Measurements from ENCODE around the gene NUDC.
"Not testable (repeated sequence)": the region's sequence is repeated elsewhere in the genome, so short reads cannot be mapped to it uniquely, and the experiment has no call there.

Gene NUDC

DNA sequence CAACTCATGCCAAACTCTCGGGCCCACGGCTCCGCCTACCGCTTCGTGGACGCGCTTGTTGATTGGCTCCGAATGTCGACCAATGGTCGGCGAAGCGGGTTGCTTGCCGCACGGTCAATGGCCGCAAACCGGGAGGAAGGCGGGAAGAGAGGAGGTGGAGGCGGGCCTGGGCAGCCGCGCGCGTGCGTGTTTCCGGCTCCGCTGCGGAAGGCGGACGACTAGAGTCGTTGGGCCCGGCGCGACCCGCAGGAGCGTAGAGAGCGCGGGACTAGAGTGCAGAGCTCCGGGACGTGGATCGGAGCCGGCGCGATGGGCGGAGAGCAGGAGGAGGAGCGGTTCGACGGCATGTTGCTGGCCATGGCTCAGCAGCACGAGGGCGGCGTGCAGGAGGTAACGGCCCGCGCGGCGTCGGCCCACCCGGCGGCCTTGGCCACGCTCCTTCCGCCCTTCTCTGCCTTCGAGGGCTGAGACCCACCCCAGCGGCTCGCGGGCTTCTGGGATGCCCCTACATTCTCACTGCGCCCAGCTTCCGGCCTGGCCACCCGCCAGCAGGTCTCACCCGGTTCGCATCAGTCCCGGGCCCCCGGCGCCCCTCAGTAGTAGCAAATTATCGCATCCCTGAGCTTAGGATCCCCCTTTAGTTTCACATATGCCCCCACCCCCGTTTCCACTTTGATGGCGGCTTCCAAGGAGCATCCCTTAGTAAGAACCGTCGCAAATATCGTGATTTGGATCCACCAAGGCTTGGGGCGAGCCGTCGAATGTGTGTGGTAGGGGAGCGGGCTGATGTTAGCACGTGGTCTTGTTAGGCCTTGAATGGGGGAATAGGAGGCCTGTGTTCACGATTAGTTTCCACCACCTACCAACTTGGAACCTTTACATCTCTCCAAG, at the start of gene NUDC:
NUDC (plus strand) TSS at position 204 of the 891 bp plus-strand sequence; CDS start at position 310, 106 bp downstream.
- DNase-seq (ENCODE audit: low spot score), result peak; percentile 87

- not testable (repeated sequence) for DNase-seq (ENCODE audit: low spot score)
Observed at GRCh38 chr1:26873097-26873496, 48.4 kb upstream of the NUDC start.

DNA sequence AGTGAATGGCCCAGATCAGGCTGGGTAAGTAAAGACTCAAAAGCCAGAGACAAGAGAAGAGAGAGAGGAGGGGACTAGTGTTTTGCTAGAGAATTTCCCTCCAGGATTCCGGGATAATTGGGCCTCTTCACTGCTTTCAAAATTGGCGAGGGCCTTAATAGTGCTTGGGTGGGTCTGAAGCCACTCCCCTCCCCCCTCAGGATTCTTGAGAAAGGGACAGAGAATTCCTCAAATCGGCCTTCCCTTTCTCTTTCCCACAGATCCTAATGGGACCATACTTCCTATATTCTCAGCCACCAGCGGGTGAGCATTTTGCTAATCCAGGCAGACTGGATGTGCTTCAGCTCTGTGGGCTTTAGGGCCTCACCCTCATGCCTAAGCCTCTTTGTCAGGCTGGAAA, 46.6 kb upstream of the NUDC start:
- DNase-seq (ENCODE audit: low spot score), result no peak

DNA sequence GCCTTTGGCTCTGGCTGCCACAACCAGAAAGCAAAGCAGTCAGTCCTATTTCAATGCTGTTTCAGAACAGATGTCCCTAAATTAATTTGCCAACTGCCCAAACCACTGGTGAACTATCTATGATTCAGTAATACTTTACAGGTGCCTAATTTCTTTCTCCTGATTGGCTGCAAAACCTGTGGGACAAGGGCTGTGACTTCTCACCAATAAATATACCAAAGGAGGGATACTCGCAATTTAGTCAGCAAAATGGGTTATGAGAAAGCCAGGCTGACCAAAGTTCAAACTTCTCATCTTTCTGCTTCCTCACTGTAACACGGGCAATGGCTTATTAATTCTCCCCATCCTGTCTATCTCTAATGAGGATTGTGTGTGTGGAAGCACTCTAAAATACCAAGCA, 44.2 kb upstream of the NUDC start:
- DNase-seq (ENCODE audit: low spot score), result no peak

GRCh38 chr1:26879793-26880192, 41.8 kb upstream of the NUDC start:
- no peak for DNase-seq (ENCODE audit: low spot score)

DNA sequence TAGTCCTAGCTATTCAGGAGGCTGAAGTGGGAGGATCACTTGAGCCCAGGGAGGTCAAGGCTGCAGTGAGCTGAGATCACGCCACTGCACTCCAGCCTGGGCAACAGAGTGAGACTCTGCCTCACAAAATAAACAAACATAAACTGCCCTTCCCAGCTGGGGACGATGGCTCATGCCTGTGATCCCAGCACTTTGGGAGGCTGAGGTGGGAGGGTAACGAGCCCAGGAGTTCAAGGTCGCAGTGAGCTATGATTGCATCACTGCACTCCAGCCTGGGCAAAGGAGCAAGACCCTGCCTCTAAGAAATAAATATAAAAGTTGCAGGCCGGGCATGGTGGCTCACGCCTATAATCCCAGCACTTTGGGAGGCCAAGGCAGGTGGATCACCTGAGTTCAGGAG, 39.9 kb upstream of the NUDC start:
- DNase-seq (ENCODE audit: low spot score), result not testable (repeated sequence)

- no peak for DNase-seq (ENCODE audit: low spot score)
Observed at GRCh38 chr1:26882696-26883463, 38.7 kb upstream of the NUDC start.

DNA sequence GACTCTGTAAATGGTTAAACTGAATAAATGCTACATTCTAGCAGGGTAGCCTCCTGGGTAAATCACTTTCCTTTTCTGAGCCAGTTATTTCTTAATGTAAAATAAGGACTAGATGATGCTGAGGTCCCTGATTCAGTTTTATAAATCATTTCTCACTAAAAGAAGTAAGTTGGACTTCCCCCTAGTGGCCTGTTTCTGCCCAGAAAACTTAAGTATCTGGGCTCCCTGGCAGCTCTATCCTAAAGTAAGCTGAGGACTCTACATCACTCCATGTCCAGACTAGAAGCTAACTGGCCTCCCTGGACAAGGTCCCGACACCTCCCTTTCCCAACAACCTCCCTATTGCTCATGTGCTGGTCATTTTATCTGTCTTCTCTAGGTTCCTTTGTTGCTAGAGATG, 34.4 kb upstream of the NUDC start:
- no peak for DNase-seq (ENCODE audit: low spot score)

DNA sequence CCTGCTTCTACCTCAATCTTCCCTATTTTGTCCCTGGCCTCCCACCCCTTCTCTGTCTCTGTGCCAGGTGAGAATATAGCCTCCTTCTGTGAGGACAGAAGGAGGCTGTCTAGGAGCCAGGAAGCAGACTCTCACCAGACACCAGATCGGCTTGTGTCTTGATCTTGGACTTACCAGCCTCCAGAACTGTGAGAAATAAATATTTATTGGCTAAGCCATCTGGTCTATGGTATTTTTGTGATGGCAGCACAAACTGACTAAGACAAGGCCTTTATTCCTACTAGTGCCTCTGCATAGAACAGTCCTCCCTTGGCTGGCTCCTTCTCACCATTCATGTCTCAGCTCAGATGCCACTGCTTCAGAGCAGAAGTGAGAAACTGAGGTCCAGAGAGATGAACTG, 33.3 kb upstream of the NUDC start:
- no peak for DNase-seq (ENCODE audit: low spot score)

DNA sequence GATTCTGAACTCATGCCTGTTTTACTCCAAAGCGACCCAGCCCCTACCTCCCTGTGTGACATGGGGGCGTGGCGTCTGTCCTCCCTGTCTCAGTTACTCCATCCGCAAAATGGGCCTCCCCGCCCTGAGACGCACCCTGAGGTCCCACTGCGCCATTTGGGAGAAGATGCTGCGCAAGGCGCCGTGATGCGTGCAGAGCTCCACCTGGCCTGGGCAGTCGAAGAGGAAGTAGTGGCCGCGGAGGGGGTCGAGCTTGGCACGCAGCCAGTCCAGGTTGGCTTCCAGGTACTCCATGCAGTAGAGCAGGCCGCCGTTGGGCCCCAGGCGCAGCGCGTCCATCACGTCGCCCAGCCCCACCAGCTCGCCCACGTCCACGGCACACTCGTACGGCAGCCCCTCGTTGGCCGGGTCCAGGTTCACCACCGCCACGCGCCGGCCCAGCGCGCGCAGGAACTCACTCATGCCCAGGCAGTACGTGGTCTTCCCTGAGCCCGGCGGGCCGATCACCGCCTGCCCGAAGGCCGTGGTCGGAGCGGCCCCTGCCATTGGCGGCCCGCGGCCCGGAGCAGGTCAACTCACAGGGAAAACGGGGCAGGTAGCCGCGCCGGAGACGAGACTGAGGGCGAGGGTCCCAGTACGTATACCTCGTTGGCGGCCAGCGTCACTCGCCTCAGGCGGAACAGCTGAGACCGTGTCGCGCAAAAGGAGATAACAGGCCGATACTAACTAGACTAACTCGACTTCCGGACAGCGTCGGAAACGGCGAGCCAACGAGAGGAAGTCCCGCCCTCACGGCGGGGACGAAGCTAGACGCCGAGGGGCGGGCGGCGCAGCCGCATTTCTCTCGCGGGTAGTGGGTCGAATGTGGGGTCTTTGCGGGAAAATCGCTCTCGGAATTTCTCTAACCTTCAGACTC, 31.7 kb upstream of the NUDC start, which contains the start of gene GPN2:
GPN2 (minus strand) TSS at position 733 of the 916 bp plus-strand sequence; CDS start at position 546, 187 bp downstream.
- DNase-seq (ENCODE audit: low spot score), result peak; percentile 78

- no peak for DNase-seq (ENCODE audit: low spot score)
Observed at GRCh38 chr1:26890467-26890796, 31.1 kb upstream of the NUDC start.

- no peak for DNase-seq (ENCODE audit: low spot score)
Observed at GRCh38 chr1:26894263-26894662, 27.3 kb upstream of the NUDC start.

GRCh38 chr1:26897351-26897750, 24.2 kb upstream of the NUDC start:
- DNase-seq (ENCODE audit: low spot score), result no peak

- peak; percentile 76 for DNase-seq (ENCODE audit: low spot score)
Observed at GRCh38 chr1:26900001-26900814, 21.3 kb upstream of the NUDC start, which contains the start of gene GPATCH3. GPATCH3 (minus strand) TSS chr1:26900467; CDS start chr1:26900442, 25 bp downstream.

GRCh38 chr1:26900815-26901511, 20.6 kb upstream of the NUDC start:
- DNase-seq (ENCODE audit: low spot score), result no peak

GRCh38 chr1:26907071-26907917, 14.2 kb upstream of the NUDC start:
- DNase-seq (ENCODE audit: low spot score), result no peak

GRCh38 chr1:26909951-26910342, 11.6 kb upstream of the NUDC start:
- DNase-seq (ENCODE audit: low spot score), result no peak

GRCh38 chr1:26910343-26911160, 11.0 kb upstream of the NUDC start:
- peak; percentile 59 for DNase-seq (ENCODE audit: low spot score)

Data from HuH-7 (cell line).